B cell (primary cell): ENCODE results near the gene SOCS2. TPM values are rescaled to one million over a fixed set of nuclear protein-coding genes. Genes with fewer than 3 reads are reported as not detected.

ENCODE experiments used
- ATAC-seq: fragments of 200-7000 bp; cut with Tn5 transposase; one replicate; pipeline ENCODE4 v1.10.0; 2021; ENCODE audit warnings: low read depth, mild to moderate bottlenecking, moderate number of reproducible peaks, moderate library complexity
- CTCF ChIA-PET: fragments of 350-600 bp; sonication (Branson Sonifier 250); formaldehyde crosslinking; loops from one replicate; lab custom pipeline; 2021; ENCODE audit warnings: antibody characterized with exemption, inconsistent platforms; lab: Charles Lee
- POLR2A ChIA-PET: fragments of 350-600 bp; sonication (Branson Sonifier 250); formaldehyde crosslinking; loops from one replicate; lab custom pipeline; 2021; ENCODE audit warnings: antibody characterized with exemption; lab: Charles Lee
- DNase-seq: peaks from one replicate; pipeline ENCODE4 v3.0.0; 2013
- H2AFZ ChIP-seq: 2 replicates; pipeline ENCODE4 v1.6.1; 2012; ENCODE audit warnings: mild to moderate bottlenecking, low read depth, low read length; ENCODE audit not compliant: insufficient read depth, poor library complexity, severe bottlenecking
- H3K27ac ChIP-seq, 2 donors: 1 replicate in 1 of 2; 2 replicates in 1 of 2; pipeline ENCODE4 v1.5.1; 2012 to 2013; ENCODE audit warnings: low read length in 2 of 2, mild to moderate bottlenecking in 2 of 2, moderate library complexity in 1 of 2
- H3K27me3 ChIP-seq, 4 experiments: fragments of 200-600 bp in 1 of 4; sonication (generic) in 1 of 4; replicated peaks in 1 of 4; 1 replicate in 2 of 4; 2 replicates in 2 of 4; pipeline versions ENCODE4 v1.6.1 to v1.7.0; 2013 to 2016; ENCODE audit warnings: low read length in 3 of 4, mild to moderate bottlenecking in 2 of 4, mixed read lengths in 1 of 4, moderate library complexity in 1 of 4; ENCODE audit not compliant: insufficient read depth in 4 of 4, control insufficient read depth in 3 of 4; ENCODE audit errors: control extremely low read depth in 1 of 4
- H3K36me3 ChIP-seq, 2 experiments: replicated peaks in 1 of 2; 1 replicate in 1 of 2; 2 replicates in 1 of 2; pipeline versions ENCODE4 v1.6.1 to v1.7.1; 2013; ENCODE audit warnings: low read length in 1 of 2; ENCODE audit not compliant: insufficient read depth in 2 of 2, control insufficient read depth in 1 of 2; ENCODE audit errors: control extremely low read depth in 1 of 2, extremely low read depth in 1 of 2
- H3K4me1 ChIP-seq, 2 donors: fragments of 200-600 bp in 1 of 2; sonication (generic) in 1 of 2; 1 replicate in 1 of 2; 2 replicates in 1 of 2; pipeline versions ENCODE4 v1.5.1 to v1.6.1; 2013 to 2017; ENCODE audit warnings: low read length in 2 of 2; ENCODE audit not compliant: control insufficient read depth in 2 of 2, insufficient read depth in 2 of 2
- H3K4me2 ChIP-seq: replicated peaks from 2 replicates; pipeline ENCODE3; 2012; ENCODE audit warnings: mild to moderate bottlenecking, low read depth, low read length; ENCODE audit not compliant: poor library complexity, severe bottlenecking
- H3K4me3 ChIP-seq, 5 experiments: fragments of 200-600 bp in 1 of 5; sonication (generic) in 1 of 5; 1 replicate in 3 of 5; 2 replicates in 2 of 5; pipeline versions ENCODE4 v1.5.1 to v1.7.0; 2011 to 2016; ENCODE audit warnings: low read length in 4 of 5, mild to moderate bottlenecking in 4 of 5, low read depth in 2 of 5, control low read depth in 1 of 5, moderate library complexity in 1 of 5; ENCODE audit not compliant: insufficient read depth in 1 of 5; ENCODE audit errors: control extremely low read depth in 1 of 5, extremely low read depth in 1 of 5
- H3K79me2 ChIP-seq: fragments of 200-600 bp; sonication (generic); one replicate; pipeline ENCODE4 v1.6.0; 2016; ENCODE audit warnings: low read length; ENCODE audit not compliant: control insufficient read depth, insufficient read depth
- H3K9ac ChIP-seq: fragments of 200-600 bp; sonication (generic); 2 replicates; pipeline ENCODE4 v1.6.1; 2017; ENCODE audit warnings: mild to moderate bottlenecking, low read length, moderate library complexity
- H3K9me3 ChIP-seq, 3 donors: one replicate each; pipeline versions ENCODE4 v1.6.1 to v1.7.1; 2013; ENCODE audit warnings: low read length in 2 of 3; ENCODE audit not compliant: control insufficient read depth in 2 of 3, insufficient read depth in 1 of 3; ENCODE audit errors: control extremely low read depth in 1 of 3
- H4K20me1 ChIP-seq: 2 replicates; pipeline ENCODE4 v1.6.0; 2012; ENCODE audit warnings: mild to moderate bottlenecking, low read length; ENCODE audit not compliant: insufficient read depth, control insufficient read depth, poor library complexity, severe bottlenecking
- H3K27ac Mint-ChIP-seq: one replicate; pipeline ENCODE4 v1.8.0; 2021; ENCODE audit warnings: mixed read lengths
- H3K27me3 Mint-ChIP-seq: one replicate; pipeline ENCODE4 v1.8.0; 2021; ENCODE audit warnings: mixed read lengths
- H3K4me1 Mint-ChIP-seq: one replicate; pipeline ENCODE4 v1.8.0; 2021; ENCODE audit warnings: mixed read lengths
- H3K4me3 Mint-ChIP-seq: one replicate; pipeline ENCODE4 v1.8.0; 2021; ENCODE audit warnings: mixed read lengths
- H3K9me3 Mint-ChIP-seq: one replicate; pipeline ENCODE4 v1.8.0; 2022; ENCODE audit warnings: mixed read lengths; ENCODE audit not compliant: insufficient read depth
- CTCF ChIP-seq: fragments of 200-600 bp; IDR thresholded peaks from one replicate; pipeline ENCODE4 v1.8.0; 2022; ENCODE audit warnings: antibody characterized with exemption, mild to moderate bottlenecking
- EZH2 ChIP-seq: IDR thresholded peaks from 2 replicates; pipeline ENCODE4 v1.6.1; 2012; ENCODE audit warnings: borderline replicate concordance, low read depth, mild to moderate bottlenecking, moderate library complexity, low read length; ENCODE audit not compliant: insufficient read depth, poor library complexity, severe bottlenecking
- WGBS: methylation state at CpG from one replicate; pipeline ENCODE4 v1.1.5; 2013; ENCODE audit warnings: missing lambda C conversion rate; ENCODE audit not compliant: insufficient coverage; 5-methylcytosine and 5-hydroxymethylcytosine counted together
- intact Hi-C: fragments of 100-400 bp; cut with micrococcal nuclease; formaldehyde crosslinking; loops from one replicate; pipeline ENCODE4 v1.10.0; 2022
- polyA plus RNA-seq: library from polyadenylated mRNA; depleted of rRNA; stranded (reverse); fragments of >200 nt; gene quantifications from 2 replicates; pipeline ENCODE4 v1.2.3, GENCODE V29; 2012
- total RNA-seq, 2 donors: library from RNA; stranded (reverse); fragments of 120-200 nt in 1 of 2; gene quantifications; 1 replicate in 1 of 2; 2 replicates in 1 of 2; pipeline versions ENCODE4 v1.2.3 to v1.2.4, GENCODE V29; 2013 to 2022

The SOCS2 gene
- total and polyA plus RNA-seq, 2 donors (not counting 1 experiment from before 2014, with no cell fraction given), result 1.3 to 1.6 TPM

GRCh38 chr12:93530358-93530757 is 42.1 kb upstream of the SOCS2 start:
- H2AFZ ChIP-seq, result no peak overlapping the region
- H3K9me3 Mint-ChIP-seq, result no peaks in the 10 kb centered on the region
- ChIA-PET POLR2A (no interaction called here), CTCF (no interaction called here)
- no peak overlapping the region for H3K4me3 Mint-ChIP-seq
- no peaks in the 10 kb centered on the region for H4K20me1 ChIP-seq
- H3K79me2 ChIP-seq, result no peaks in the 10 kb centered on the region
- no peak overlapping the region for H3K9ac ChIP-seq
- H3K27ac ChIP-seq, result no peak overlapping the region
- H3K4me3 ChIP-seq, result no peak overlapping the region
- no peaks in the 10 kb centered on the region for H3K4me1 ChIP-seq
- H3K27ac Mint-ChIP-seq, result no peak overlapping the region
- DNase-seq (no peak), ATAC-seq (no peak)
- no peaks in the 10 kb centered on the region for H3K36me3 ChIP-seq
- H3K9me3 ChIP-seq, result peaks cover 0 to 8% (median 0%) of the 10 kb centered on the region in 3 donors
- intact Hi-C loops, result no loop called here
- TF ChIP-seq CTCF, result no peak
- TF ChIP-seq EZH2, result no peak
- H3K4me1 Mint-ChIP-seq, result peaks cover 4% of the 10 kb centered on the region
- H3K27me3 Mint-ChIP-seq, result peaks cover 9% of the 10 kb centered on the region
- no peak overlapping the region for H3K4me2 ChIP-seq
- H3K27me3 ChIP-seq, result no peaks in the 10 kb centered on the region
- WGBS, result no CpG with 5 or more reads among the region's 5 CpGs

- Histone ChIP-seq H3K4me3 (no peak overlapping the region), H3K9me3 (peaks cover 0 to 8% (median 0%) of the 10 kb centered on the region in 3 donors), H2AFZ (no peak overlapping the region), H3K79me2 (no peaks in the 10 kb centered on the region), H3K27ac (no peak overlapping the region), H3K9ac (no peak overlapping the region), H3K4me2 (no peak overlapping the region), H3K27me3 (no peaks in the 10 kb centered on the region), H3K4me1 (peaks cover 20 to 23% of the 10 kb centered on the region in 2 donors), H3K36me3 (no peaks in the 10 kb centered on the region), H4K20me1 (no peaks in the 10 kb centered on the region)
- intact Hi-C loops, result no loop called here
- DNase-seq (no peak), ATAC-seq (no peak)
- no peak overlapping the region for H3K4me3 Mint-ChIP-seq
- H3K27ac Mint-ChIP-seq, result no peak overlapping the region
- POLR2A ChIA-PET, result no interaction called here
- no peaks in the 10 kb centered on the region for H3K9me3 Mint-ChIP-seq
- WGBS, result 96% methylated on average over 3 of the region's 5 CpGs
- TF ChIP-seq EZH2, result no peak
- peaks cover 3% of the 10 kb centered on the region for H3K27me3 Mint-ChIP-seq
- H3K4me1 Mint-ChIP-seq, result peaks cover 24% of the 10 kb centered on the region
- CTCF ChIA-PET, result interaction anchor here (1.7 kb wide), 1 partner anchor 31 kb away, joined by 5 read pairs; no protein-coding TSS in a partner anchor
Observed at GRCh38 chr12:93533310-93533709, 39.2 kb upstream of the SOCS2 start.
